IMR-90 (cell line): Measurements from ENCODE around the gene ZNF320. TPM values are rescaled to one million over a fixed set of nuclear protein-coding genes. Genes with fewer than 3 reads are reported as not detected.

Experiments
- ATAC-seq: fragments of 200-7000 bp; cut with Tn5 transposase; 2 replicates; pipeline ENCODE4 v1.9.1; 2020; ENCODE audit warnings: low read depth, mild to moderate bottlenecking, moderate library complexity
- BruUV-seq: library from RNA; stranded (reverse); fragments of 400-500 nt; replicated peaks from 2 replicates; lab custom pipeline; 2021; lab: Mats Ljungman, UMichigan
- CTCF ChIA-PET: fragments of 300-600 bp; formaldehyde crosslinking; extraction: SDS; loops from one replicate; lab custom pipeline; 2021; ENCODE audit warnings: antibody characterized with exemption; lab: Yijun Ruan, JAX
- POLR2A ChIA-PET: fragments of 300-600 bp; sonication (Branson Sonifier 250); formaldehyde crosslinking; loops from one replicate; lab custom pipeline; 2022; ENCODE audit warnings: antibody characterized with exemption; ENCODE audit not compliant: unreplicated experiment; lab: Charles Lee
- DNase-seq: peaks from one replicate; pipeline ENCODE4 v3.0.0; 2013
- H2AFZ ChIP-seq: replicated peaks from 2 replicates; pipeline ENCODE3; 2013; ENCODE audit warnings: low read length, mild to moderate bottlenecking; ENCODE audit not compliant: poor library complexity
- H2AK5ac ChIP-seq: 2 replicates; pipeline ENCODE4 v1.6.1; 2013; ENCODE audit warnings: low read depth, low read length, inconsistent platforms
- H2AK9ac ChIP-seq: replicated peaks from 2 replicates; pipeline ENCODE3; 2013; ENCODE audit warnings: mild to moderate bottlenecking, low read depth, low read length, moderate library complexity; ENCODE audit not compliant: poor library complexity
- H2BK120ac ChIP-seq: 2 replicates; pipeline ENCODE4 v1.6.1; 2013; ENCODE audit warnings: low read depth, low read length, inconsistent platforms
- H2BK15ac ChIP-seq: 3 replicates; pipeline ENCODE4 v1.6.1; 2013; ENCODE audit warnings: low read depth, low read length, inconsistent platforms
- H2BK20ac ChIP-seq: 2 replicates; pipeline ENCODE4 v1.6.1; 2013; ENCODE audit warnings: low read depth, mild to moderate bottlenecking, inconsistent platforms, low read length, moderate library complexity
- H2BK5ac ChIP-seq: 2 replicates; pipeline ENCODE4 v1.6.1; 2013; ENCODE audit warnings: mild to moderate bottlenecking, low read depth, low read length, inconsistent platforms; ENCODE audit not compliant: poor library complexity, severe bottlenecking
- H3K14ac ChIP-seq: replicated peaks from 2 replicates; pipeline ENCODE4 v1.6.1; 2013; ENCODE audit warnings: low read depth, low read length, inconsistent platforms
- H3K18ac ChIP-seq: 2 replicates; pipeline ENCODE4 v1.6.1; 2013; ENCODE audit warnings: low read depth, low read length, control low read depth
- H3K23ac ChIP-seq: 2 replicates; pipeline ENCODE4 v1.6.1; 2013; ENCODE audit warnings: low read depth, low read length, inconsistent platforms
- H3K27ac ChIP-seq: 2 replicates; pipeline ENCODE4 v1.5.1; 2013; ENCODE audit warnings: mild to moderate bottlenecking, control low read depth, low read length; ENCODE audit not compliant: insufficient read depth
- H3K27me3 ChIP-seq: 2 replicates; pipeline ENCODE4 v1.6.1; 2013; ENCODE audit warnings: low read length; ENCODE audit not compliant: control insufficient read depth, insufficient read depth
- H3K36me3 ChIP-seq: 2 replicates; pipeline ENCODE4 v1.6.1; 2013; ENCODE audit warnings: low read length, mixed read lengths; ENCODE audit not compliant: control insufficient read depth, insufficient read depth
- H3K4ac ChIP-seq: 2 replicates; pipeline ENCODE4 v1.6.1; 2013; ENCODE audit warnings: low read depth, low read length, inconsistent platforms
- H3K4me1 ChIP-seq: 2 replicates; pipeline ENCODE4 v1.6.1; 2013; ENCODE audit warnings: low read length, mixed read lengths; ENCODE audit not compliant: control insufficient read depth, insufficient read depth
- H3K4me2 ChIP-seq: 2 replicates; pipeline ENCODE4 v1.6.1; 2013; ENCODE audit warnings: low read depth, mild to moderate bottlenecking, control low read depth, low read length, moderate library complexity
- H3K4me3 ChIP-seq: 2 replicates; pipeline ENCODE4 v1.5.1; 2013; ENCODE audit warnings: low read depth, mild to moderate bottlenecking, control low read depth, low read length, moderate library complexity; ENCODE audit not compliant: insufficient read depth
- H3K56ac ChIP-seq: 2 replicates; pipeline ENCODE4 v1.6.1; 2013; ENCODE audit warnings: low read length, inconsistent platforms; ENCODE audit not compliant: insufficient read depth; ENCODE audit errors: extremely low read depth
- H3K79me1 ChIP-seq, 2 experiments: 2 replicates each; pipeline ENCODE4 v1.6.1; 2013; ENCODE audit warnings: low read length in 2 of 2, inconsistent platforms in 1 of 2, low read depth in 1 of 2
- H3K9ac ChIP-seq: 2 replicates; pipeline ENCODE4 v1.6.1; 2013; ENCODE audit warnings: low read depth, low read length, control low read depth
- H3K9me1 ChIP-seq: 2 replicates; pipeline ENCODE4 v1.6.1; 2013; ENCODE audit warnings: low read length, inconsistent platforms; ENCODE audit not compliant: insufficient read depth
- H3K9me3 ChIP-seq: 2 replicates; pipeline ENCODE4 v1.6.1; 2013; ENCODE audit warnings: low read length; ENCODE audit not compliant: control insufficient read depth, insufficient read depth
- H4K20me1 ChIP-seq: 2 replicates; pipeline ENCODE4 v1.6.1; 2013; ENCODE audit warnings: low read length, inconsistent platforms; ENCODE audit not compliant: insufficient read depth
- H4K5ac ChIP-seq: 2 replicates; pipeline ENCODE4 v1.6.1; 2013; ENCODE audit warnings: mild to moderate bottlenecking, low read depth, low read length, control low read depth
- H4K8ac ChIP-seq, 2 experiments: 2 replicates each; pipeline ENCODE4 v1.6.1; 2013; ENCODE audit warnings: low read depth in 2 of 2, low read length in 2 of 2, control low read depth in 1 of 2, inconsistent platforms in 1 of 2
- H4K91ac ChIP-seq: 2 replicates; pipeline ENCODE4 v1.6.1; 2013; ENCODE audit warnings: low read depth, low read length, inconsistent platforms; ENCODE audit not compliant: insufficient read depth
- BHLHE40 ChIP-seq: fragments of 150-350 bp; IDR thresholded peaks from 2 replicates; pipeline ENCODE4 v1.6.1; 2016; ENCODE audit warnings: mild to moderate bottlenecking, low read depth, low read length
- CEBPB ChIP-seq: IDR thresholded peaks from 2 replicates; pipeline ENCODE4 v1.6.1; 2012; ENCODE audit warnings: low read depth, low read length, improper control_type of control experiment
- CHD1 ChIP-seq: IDR thresholded peaks from 2 replicates; pipeline ENCODE4 v1.6.1; 2012; ENCODE audit warnings: low read depth, low read length, improper control_type of control experiment
- CTCF ChIP-seq: conservative IDR thresholded peaks from 2 replicates; pipeline ENCODE4 v1.5.1; 2012; ENCODE audit warnings: mild to moderate bottlenecking, low read depth, low read length, improper control_type of control experiment
- ELK1 ChIP-seq: fragments of 150-350 bp; IDR thresholded peaks from 2 replicates; pipeline ENCODE4 v1.6.1; 2016; ENCODE audit warnings: low read depth, mild to moderate bottlenecking, low read length, moderate library complexity, borderline replicate concordance
- FOS ChIP-seq: fragments of 150-350 bp; IDR thresholded peaks from 2 replicates; pipeline ENCODE4 v1.6.1; 2016; ENCODE audit warnings: low read depth, low read length
- MAFK ChIP-seq: IDR thresholded peaks from 2 replicates; pipeline ENCODE4 v1.6.1; 2012; ENCODE audit warnings: low read depth, low read length, improper control_type of control experiment
- MAZ ChIP-seq: IDR thresholded peaks from 2 replicates; pipeline ENCODE4 v1.6.1; 2012; ENCODE audit warnings: low read depth, mild to moderate bottlenecking, low read length, improper control_type of control experiment, moderate library complexity, borderline replicate concordance
- MXI1 ChIP-seq: IDR thresholded peaks from 2 replicates; pipeline ENCODE4 v1.6.1; 2012; ENCODE audit warnings: low read depth, mild to moderate bottlenecking, low read length, moderate library complexity, borderline replicate concordance
- NFE2L2 ChIP-seq: fragments of 150-350 bp; IDR thresholded peaks from 2 replicates; pipeline ENCODE4 v1.6.1; 2016; ENCODE audit warnings: low read depth, mild to moderate bottlenecking, low read length
- POLR2A ChIP-seq: IDR thresholded peaks from 2 replicates; pipeline ENCODE4 v1.6.1; 2012; ENCODE audit warnings: mild to moderate bottlenecking, low read depth, low read length
- RAD21 ChIP-seq: IDR thresholded peaks from 2 replicates; pipeline ENCODE4 v1.6.1; 2012; ENCODE audit warnings: low read length, improper control_type of control experiment
- RCOR1 ChIP-seq: IDR thresholded peaks from 2 replicates; pipeline ENCODE4 v1.6.1; 2012; ENCODE audit warnings: mild to moderate bottlenecking, low read length, improper control_type of control experiment; ENCODE audit not compliant: insufficient replicate concordance
- RFX5 ChIP-seq: IDR thresholded peaks from 2 replicates; pipeline ENCODE4 v1.8.0; 2012; ENCODE audit warnings: low read depth, mild to moderate bottlenecking, low read length, moderate library complexity
- SMC3 ChIP-seq: fragments of 150-350 bp; IDR thresholded peaks from 2 replicates; pipeline ENCODE4 v1.6.1; 2016; ENCODE audit warnings: low read depth, mild to moderate bottlenecking, antibody characterized with exemption, low read length, moderate library complexity
- USF2 ChIP-seq: fragments of 150-350 bp; IDR thresholded peaks from 2 replicates; pipeline ENCODE4 v1.6.1; 2017; ENCODE audit warnings: mild to moderate bottlenecking, antibody characterized with exemption, low read length, low read depth
- WGBS, 2 experiments: methylation state at CpG; one replicate each; pipeline versions ENCODE4 v1.1.5 to v1.1.7; 2013; ENCODE audit warnings: missing lambda C conversion rate in 2 of 2; ENCODE audit not compliant: insufficient read length in 1 of 2; ENCODE audit errors: extremely low coverage in 2 of 2; 5-methylcytosine and 5-hydroxymethylcytosine counted together
- dilution Hi-C: fragments of 300-500 bp; cut with HindIII; formaldehyde crosslinking; loops from one replicate; pipeline ENCODE4 v1.14.3; 2018; ENCODE audit warnings: low sequenced_read_pairs; ENCODE audit not compliant: unreplicated experiment
- in situ Hi-C: fragments of 300-500 bp; cut with MboI; formaldehyde crosslinking; loops from 3 replicates; pipeline ENCODE4 v1.14.3; 2019; ENCODE audit warnings: low sequenced_read_pairs, inconsistent platforms, mixed read lengths
- intact Hi-C: fragments of 100-400 bp; cut with micrococcal nuclease; formaldehyde crosslinking; loops from 2 replicates; pipeline ENCODE4 v1.10.0; 2022
- polyA plus RNA-seq, 3 experiments: library from polyadenylated mRNA; depleted of rRNA; stranded (reverse); fragments of >200 nt; gene quantifications; 2 replicates each; pipeline ENCODE4 v1.2.3, GENCODE V29; 2012; ENCODE audit warnings: low replicate concordance in 1 of 3
- total RNA-seq: library from RNA; depleted of rRNA; stranded (reverse); fragments of >200 nt; gene quantifications from 2 replicates; pipeline ENCODE4 v1.2.3, GENCODE V29; 2012

Gene ZNF320
- total and polyA plus RNA-seq, 2 of the 4 experiments (the other 2 are of a cell fraction) = 3.4 to 5.0 TPM

- TF ChIP-seq CEBPB = no peak
- no peak for TF ChIP-seq NFE2L2
- TF ChIP-seq ELK1 = no peak
- no peak for TF ChIP-seq RFX5
- no peak for TF ChIP-seq USF2
- no peak for TF ChIP-seq POLR2A
- no peak for TF ChIP-seq MAFK
- TF ChIP-seq CTCF = no peak
- no peak for TF ChIP-seq CHD1
- TF ChIP-seq RCOR1 = no peak
- TF ChIP-seq FOS = no peak
- no peak for TF ChIP-seq MAZ
- TF ChIP-seq MXI1 = no peak
- no peak for TF ChIP-seq BHLHE40
- TF ChIP-seq SMC3 = no peak
- TF ChIP-seq RAD21 = no peak
- intact Hi-C loops (no loop called here), dilution Hi-C loops (no loop called here), in situ Hi-C loops (no loop called here)
- no peak overlapping the region for H3K4me3 ChIP-seq
- no peak overlapping the region for H3K27ac ChIP-seq
- no peak overlapping the region for H3K4ac ChIP-seq
- H3K9ac ChIP-seq = no peak overlapping the region
- no peaks in the 10 kb centered on the region for H3K27me3 ChIP-seq
- CTCF ChIA-PET = interaction anchor here (0.6 to 0.7 kb wide), 2 partner anchors 88 to 1096 kb away, joined by 3 to 4 read pairs; no protein-coding TSS in a partner anchor
- H4K5ac ChIP-seq = no peak overlapping the region
- no peak for DNase-seq
- H4K20me1 ChIP-seq = no peaks in the 10 kb centered on the region
- H3K9me1 ChIP-seq = no peaks in the 10 kb centered on the region
- H4K91ac ChIP-seq = no peak overlapping the region
- no peak overlapping the region for H2BK15ac ChIP-seq
- no TSS peak for BruUV-seq
- H3K4me1 ChIP-seq = no peaks in the 10 kb centered on the region
- peaks cover 0 to under 1% of the 10 kb centered on the region in 2 experiments; a peak in 1 of 4 replicates for H3K79me1 ChIP-seq
- H2BK5ac ChIP-seq = no peak overlapping the region
- no peak overlapping the region for H2BK20ac ChIP-seq
- H2BK120ac ChIP-seq = no peak overlapping the region
- no peak overlapping the region for H2AFZ ChIP-seq
- no peak overlapping the region for H3K14ac ChIP-seq
- H4K8ac ChIP-seq = no peak overlapping the region
- no CpG with 5 or more reads among the region's 3 CpGs for WGBS, 2 experiments
- H3K23ac ChIP-seq = no peak overlapping the region
- H3K18ac ChIP-seq = no peak overlapping the region
- H2AK9ac ChIP-seq = no peak overlapping the region
- 0 out of 2 replicates have a peak, but pooled peaks cover 2% of the 10 kb centered on the region for H3K36me3 ChIP-seq
- H3K4me2 ChIP-seq = no peak overlapping the region
- H2AK5ac ChIP-seq = no peak overlapping the region
- H3K56ac ChIP-seq = no peak overlapping the region
- POLR2A ChIA-PET = no interaction called here
- H3K9me3 ChIP-seq = no peaks in the 10 kb centered on the region
- no peak for ATAC-seq
Observed at GRCh38 chr19:52901842-52902241, 4.4 kb upstream of the ZNF320 start.
